Osteoblast (primary cell): ENCODE measurements around the gene GPR137C. TPM values are rescaled to one million over a fixed set of nuclear protein-coding genes. Genes with fewer than 3 reads are reported as not detected.

Experiments
- DNase-seq: peaks from one replicate; pipeline ENCODE4 v3.0.0; 2011; ENCODE audit warnings: low spot score, mixed read lengths; ENCODE audit not compliant: insufficient read length; ENCODE audit errors: missing footprints
- H2AFZ ChIP-seq: 2 replicates; pipeline ENCODE4 v1.6.0; 2011; ENCODE audit warnings: mild to moderate bottlenecking, low read length
- H3K27ac ChIP-seq: 2 replicates; pipeline ENCODE4 v1.5.1; 2011; ENCODE audit warnings: mild to moderate bottlenecking, low read depth, low read length, moderate library complexity
- H3K27me3 ChIP-seq: 2 replicates; pipeline ENCODE4 v1.6.0; 2012; ENCODE audit warnings: mild to moderate bottlenecking, control low read depth, inconsistent platforms, low read length, moderate library complexity; ENCODE audit not compliant: insufficient read depth
- H3K36me3 ChIP-seq: 2 replicates; pipeline ENCODE4 v1.5.1; 2011; ENCODE audit warnings: mild to moderate bottlenecking, low read length, control low read depth, moderate library complexity; ENCODE audit not compliant: insufficient read depth
- H3K4me1 ChIP-seq: 2 replicates; pipeline ENCODE4 v1.5.1; 2011; ENCODE audit warnings: mild to moderate bottlenecking, low read length, control low read depth, moderate library complexity; ENCODE audit not compliant: insufficient read depth
- H3K4me2 ChIP-seq: 2 replicates; pipeline ENCODE4 v1.6.0; 2011; ENCODE audit warnings: mild to moderate bottlenecking, low read length; ENCODE audit not compliant: insufficient read depth
- H3K4me3 ChIP-seq: fragments of 200-600 bp; sonication (generic); 3 replicates; pipeline ENCODE4 v1.5.1; 2012; ENCODE audit warnings: mild to moderate bottlenecking, low read length, inconsistent platforms; ENCODE audit not compliant: insufficient read depth
- H3K79me2 ChIP-seq: 2 replicates; pipeline ENCODE4 v1.6.0; 2012; ENCODE audit warnings: mild to moderate bottlenecking, low read length, control low read depth, inconsistent platforms; ENCODE audit not compliant: insufficient read depth
- H3K9me3 ChIP-seq: 2 replicates; pipeline ENCODE4 v1.5.1; 2011; ENCODE audit warnings: low read depth, low read length, control low read depth
- H4K20me1 ChIP-seq: 2 replicates; pipeline ENCODE4 v1.6.0; 2012; ENCODE audit warnings: mild to moderate bottlenecking, low read length, control low read depth; ENCODE audit not compliant: insufficient read depth
- total RNA-seq: library from RNA; depleted of rRNA; stranded (reverse); fragments of >200 nt; gene quantifications from 2 replicates; pipeline ENCODE4 v1.2.3, GENCODE V29; 2012
- TF ChIP-seq, protein P1 (sequence below): IDR thresholded peaks from 2 replicates; pipeline ENCODE4 v1.5.1; 2011; ENCODE audit warnings: mild to moderate bottlenecking, low read depth, low read length, moderate library complexity; ENCODE audit errors: extremely low read depth

GPR137C gene
- total RNA-seq, 1 donor: 0.36 TPM

DNA sequence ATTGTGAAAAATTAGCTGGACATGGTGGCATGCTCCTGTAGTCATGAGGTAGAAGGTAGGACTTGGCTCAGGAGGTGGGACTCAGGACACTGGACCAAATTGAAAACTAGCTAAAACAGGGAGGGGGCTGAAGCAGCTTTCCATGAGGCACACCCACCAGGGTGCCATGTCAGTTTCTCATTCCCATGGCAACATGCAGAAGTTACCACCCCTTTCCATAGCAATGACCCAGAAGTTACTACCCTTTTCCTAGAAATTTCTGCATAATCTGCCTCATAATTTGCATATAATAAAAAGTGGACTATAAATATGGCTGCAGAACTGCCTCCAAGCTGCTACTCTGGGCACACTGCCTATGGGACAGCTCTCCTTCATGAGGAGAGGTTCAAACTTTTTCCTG lies 104.3 kb downstream of the GPR137C start:
- Histone ChIP-seq H3K4me1 (no peaks in the 10 kb centered on the region), H3K27ac (no peak overlapping the region), H3K9me3 (no peaks in the 10 kb centered on the region), H3K27me3 (no peaks in the 10 kb centered on the region), H3K4me2 (no peak overlapping the region), H4K20me1 (no peaks in the 10 kb centered on the region), H3K79me2 (no peaks in the 10 kb centered on the region), H3K36me3 (peaks cover 9% of the 10 kb centered on the region), H2AFZ (no peak overlapping the region), H3K4me3 (no peak overlapping the region)
- no peak for DNase-seq
- TF ChIP-seq, protein P1, sequence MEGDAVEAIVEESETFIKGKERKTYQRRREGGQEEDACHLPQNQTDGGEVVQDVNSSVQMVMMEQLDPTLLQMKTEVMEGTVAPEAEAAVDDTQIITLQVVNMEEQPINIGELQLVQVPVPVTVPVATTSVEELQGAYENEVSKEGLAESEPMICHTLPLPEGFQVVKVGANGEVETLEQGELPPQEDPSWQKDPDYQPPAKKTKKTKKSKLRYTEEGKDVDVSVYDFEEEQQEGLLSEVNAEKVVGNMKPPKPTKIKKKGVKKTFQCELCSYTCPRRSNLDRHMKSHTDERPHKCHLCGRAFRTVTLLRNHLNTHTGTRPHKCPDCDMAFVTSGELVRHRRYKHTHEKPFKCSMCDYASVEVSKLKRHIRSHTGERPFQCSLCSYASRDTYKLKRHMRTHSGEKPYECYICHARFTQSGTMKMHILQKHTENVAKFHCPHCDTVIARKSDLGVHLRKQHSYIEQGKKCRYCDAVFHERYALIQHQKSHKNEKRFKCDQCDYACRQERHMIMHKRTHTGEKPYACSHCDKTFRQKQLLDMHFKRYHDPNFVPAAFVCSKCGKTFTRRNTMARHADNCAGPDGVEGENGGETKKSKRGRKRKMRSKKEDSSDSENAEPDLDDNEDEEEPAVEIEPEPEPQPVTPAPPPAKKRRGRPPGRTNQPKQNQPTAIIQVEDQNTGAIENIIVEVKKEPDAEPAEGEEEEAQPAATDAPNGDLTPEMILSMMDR: no peak

DNA sequence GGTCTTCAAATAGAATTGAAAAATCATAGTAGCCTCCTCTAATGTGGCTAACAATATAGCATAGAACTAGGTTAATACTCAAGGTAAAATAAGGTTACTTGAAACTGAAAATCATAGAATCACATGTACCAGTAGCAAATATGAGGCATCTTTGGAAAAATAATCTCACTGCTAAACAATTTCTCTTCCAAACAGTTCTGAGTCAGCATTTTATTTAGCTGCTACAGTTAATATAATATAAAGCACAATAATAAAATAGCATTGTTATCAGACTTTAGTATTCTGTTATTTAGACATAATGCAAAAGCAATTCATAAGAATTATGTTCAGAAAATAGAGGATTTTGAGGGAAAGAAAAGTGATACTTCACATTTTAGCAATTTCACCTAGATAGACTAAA lies 107.7 kb downstream of the GPR137C start:
- Histone ChIP-seq H3K79me2 (no peaks in the 10 kb centered on the region), H3K36me3 (no peaks in the 10 kb centered on the region), H3K9me3 (no peaks in the 10 kb centered on the region), H4K20me1 (no peaks in the 10 kb centered on the region), H3K27me3 (no peaks in the 10 kb centered on the region), H3K27ac (no peak overlapping the region), H3K4me3 (no peak overlapping the region), H3K4me1 (no peaks in the 10 kb centered on the region), H2AFZ (no peak overlapping the region), H3K4me2 (no peak overlapping the region)
- DNase-seq: no peak
- TF ChIP-seq, protein P1: no peak

DNA sequence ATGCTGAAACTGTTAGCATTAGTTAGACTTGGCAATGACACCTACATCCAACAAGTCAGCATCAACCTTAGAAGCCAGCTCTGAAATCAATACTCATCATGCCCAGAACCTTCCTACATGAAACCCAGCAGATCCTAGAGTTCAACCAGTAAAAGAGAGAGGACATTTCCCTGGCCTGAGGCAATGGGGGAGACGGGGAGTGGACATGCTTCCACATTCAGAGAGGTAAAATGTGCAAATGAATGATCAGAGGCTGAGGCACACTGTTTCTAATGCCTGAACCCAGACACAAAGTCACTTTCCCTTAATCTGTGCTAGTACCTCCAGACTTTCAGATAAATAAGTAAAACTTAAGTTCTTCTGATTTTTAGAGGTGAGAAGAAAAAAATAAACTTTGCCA lies 108.2 kb downstream of the GPR137C start:
- Histone ChIP-seq H3K4me1 (no peaks in the 10 kb centered on the region), H3K36me3 (no peaks in the 10 kb centered on the region), H3K4me2 (no peak overlapping the region), H4K20me1 (no peaks in the 10 kb centered on the region), H3K27ac (no peak overlapping the region), H3K9me3 (no peaks in the 10 kb centered on the region), H3K79me2 (no peaks in the 10 kb centered on the region), H2AFZ (no peak overlapping the region), H3K27me3 (no peaks in the 10 kb centered on the region), H3K4me3 (no peak overlapping the region)
- TF ChIP-seq, protein P1: no peak
- DNase-seq: no peak

- Histone ChIP-seq H3K9me3 (no peaks in the 10 kb centered on the region), H3K79me2 (no peaks in the 10 kb centered on the region), H3K27ac (no peak overlapping the region), H3K4me2 (no peak overlapping the region), H3K36me3 (no peaks in the 10 kb centered on the region), H2AFZ (no peak overlapping the region), H3K4me3 (no peak overlapping the region), H3K4me1 (no peaks in the 10 kb centered on the region), H4K20me1 (no peaks in the 10 kb centered on the region), H3K27me3 (no peaks in the 10 kb centered on the region)
- TF ChIP-seq, protein P1: no peak
- DNase-seq: no peak
Measured at GRCh38 chr14:52661314-52661713, 108.7 kb downstream of the GPR137C start.
